Hair follicle dermal papilla cell (primary cell): ENCODE data around the gene CA10. TPM values are rescaled to one million over a fixed set of nuclear protein-coding genes. Genes with fewer than 3 reads are reported as not detected.

Source experiments
- total RNA-seq: library from RNA; depleted of rRNA; stranded (reverse); fragments of >200 nt; gene quantifications from 2 replicates; pipeline ENCODE4 v1.2.3, GENCODE V29; 2012

Gene CA10
- total RNA-seq = not detected in 2 replicates

GRCh38 chr17:52158450-52159042, at the start of gene CA10:
TSS of gene CA10 (minus strand) at chr17:52158714.

